Kidney (tissue), 14 donors: Measurements from ENCODE around the gene CD4. TPM values are rescaled to one million over a fixed set of nuclear protein-coding genes. Genes with fewer than 3 reads are reported as not detected.

Source experiments
- DNase-seq, 5 donors: peaks; one replicate each; pipeline ENCODE4 v3.0.0-alpha.2; 2013 to 2020
- FAIRE-seq: peaks from 2 replicates; lab custom pipeline; 2012; peaks lifted over from hg19 to GRCh38; lab: Jason Lieb, UNC
- H3K27ac ChIP-seq, 2 donors: one replicate each; pipeline ENCODE4 v1.7.0; 2013; ENCODE audit warnings: low read depth in 2 of 2, low read length in 2 of 2, inconsistent platforms in 1 of 2
- H3K27me3 ChIP-seq: one replicate; pipeline ENCODE4 v1.7.1; 2013; ENCODE audit warnings: low read length, inconsistent platforms; ENCODE audit not compliant: control insufficient read depth, insufficient read depth
- H3K36me3 ChIP-seq, 3 donors: one replicate each; pipeline versions ENCODE4 v1.7.0 to v1.7.1; 2013; ENCODE audit warnings: low read length in 3 of 3, control low read depth in 1 of 3, inconsistent platforms in 1 of 3; ENCODE audit not compliant: insufficient read depth in 3 of 3, control insufficient read depth in 2 of 3
- H3K4me1 ChIP-seq, 3 donors: one replicate each; pipeline versions ENCODE4 v1.7.0 to v1.7.1; 2013; ENCODE audit warnings: low read length in 3 of 3, inconsistent platforms in 1 of 3, low read depth in 1 of 3; ENCODE audit not compliant: control insufficient read depth in 2 of 3, insufficient read depth in 2 of 3
- H3K4me3 ChIP-seq, 3 donors: one replicate each; pipeline versions ENCODE4 v1.7.0 to v1.8.1; 2013; ENCODE audit warnings: low read length in 3 of 3, control low read depth in 1 of 3, inconsistent platforms in 1 of 3
- H3K9ac ChIP-seq, 3 donors: one replicate each; pipeline versions ENCODE4 v1.7.0 to v1.7.1; 2013; ENCODE audit warnings: low read length in 3 of 3, control low read depth in 1 of 3, inconsistent platforms in 1 of 3
- H3K9me3 ChIP-seq, 3 donors: one replicate each; pipeline versions ENCODE4 v1.7.0 to v1.7.1; 2013; ENCODE audit warnings: low read length in 3 of 3, control low read depth in 1 of 3, inconsistent platforms in 1 of 3; ENCODE audit not compliant: control insufficient read depth in 2 of 3, insufficient read depth in 1 of 3
- intact Hi-C: fragments of 100-400 bp; cut with DNase I; formaldehyde crosslinking; loops from one replicate; pipeline ENCODE4 v1.11.1; 2022
- polyA plus RNA-seq: library from polyadenylated mRNA; stranded (reverse); fragments of 350-450 nt; fragmentation: Illumina TruSeq; extraction: RNeasy Lipid Tissue Mini Kit (QIAGEN cat#74804); gene quantifications from one replicate; pipeline ENCODE4 v1.2.3, GENCODE V29; 2014; ENCODE audit warnings: low read depth, low replicate concordance; ENCODE audit not compliant: insufficient read depth
- total RNA-seq: library from RNA; stranded (reverse); fragmentation: NEBNext Ultra II Directional; extraction: Animal tissue kit (Norgen Biotek cat#: 25700); gene quantifications from one replicate; pipeline ENCODE4 v1.2.1, GENCODE V29; 2021
- TF ChIP-seq, protein P1 (sequence below): IDR thresholded peaks from 3 replicates; pipeline ENCODE4 v1.5.1; 2012; ENCODE audit warnings: mild to moderate bottlenecking, moderate library complexity, borderline replicate concordance; ENCODE audit not compliant: insufficient read depth; ENCODE audit errors: extremely low read depth
- donor health status: control.
- donor health status: control.
- donor health status: control.
- donor health status: control.
- donor health status: control.
- donor health status: DM: yes; HTN: yes; CAD: no.
- donor health status: Normal renal cell carcinoma (clear cell type).

The CD4 gene
- total and polyA plus RNA-seq, 2 donors from 2014 or later, result 12.2 to 38.1 TPM

DNA sequence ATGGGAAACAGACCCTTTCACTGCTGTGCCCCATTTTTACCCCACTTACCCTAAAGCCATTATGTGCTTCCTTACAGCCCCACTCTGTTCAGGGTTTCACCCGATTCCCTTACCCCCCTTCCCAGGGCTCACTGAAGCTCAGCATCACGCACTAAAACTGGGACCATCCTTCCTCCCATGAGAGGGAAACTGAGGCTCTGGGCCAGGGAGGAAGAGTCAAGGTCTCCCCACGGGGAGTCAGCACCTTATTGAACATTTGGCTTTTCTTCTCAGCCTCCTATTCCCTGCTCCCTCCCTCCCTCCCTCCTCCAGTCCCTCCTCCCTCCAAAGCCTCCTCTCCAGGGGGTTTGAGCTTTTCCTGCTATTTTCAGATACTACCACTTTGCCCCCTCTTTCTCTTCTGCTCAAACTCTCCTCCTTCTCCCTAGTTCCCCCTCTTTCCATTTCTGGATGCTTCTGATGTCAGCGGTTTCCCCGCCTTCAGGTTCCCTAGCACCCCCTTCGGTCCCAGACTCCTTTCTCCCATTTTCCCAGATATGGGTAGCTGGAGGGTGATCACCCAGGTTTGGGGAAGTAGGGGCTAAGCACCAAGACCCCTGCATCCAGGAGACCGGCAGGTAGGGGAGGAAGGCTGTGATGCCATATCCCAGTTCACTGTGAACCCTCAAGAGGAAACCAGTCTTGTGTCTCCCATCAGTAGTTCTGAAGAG is 33.3 kb downstream of the CD4 start:
- peak overlapping the region in 1 of 3 donors; percentile 32 for H3K4me3 ChIP-seq
- H3K9me3 ChIP-seq, result peaks cover 0 to 2% (median 0%) of the 10 kb centered on the region in 3 donors
- H3K27me3 ChIP-seq, result no peaks in the 10 kb centered on the region
- DNase-seq (no peak), FAIRE-seq (no peak)
- H3K36me3 ChIP-seq, result peaks cover 0 to 2% (median 0%) of the 10 kb centered on the region in 3 donors
- H3K9ac ChIP-seq, result no peak overlapping the region
- TF ChIP-seq, protein P1, sequence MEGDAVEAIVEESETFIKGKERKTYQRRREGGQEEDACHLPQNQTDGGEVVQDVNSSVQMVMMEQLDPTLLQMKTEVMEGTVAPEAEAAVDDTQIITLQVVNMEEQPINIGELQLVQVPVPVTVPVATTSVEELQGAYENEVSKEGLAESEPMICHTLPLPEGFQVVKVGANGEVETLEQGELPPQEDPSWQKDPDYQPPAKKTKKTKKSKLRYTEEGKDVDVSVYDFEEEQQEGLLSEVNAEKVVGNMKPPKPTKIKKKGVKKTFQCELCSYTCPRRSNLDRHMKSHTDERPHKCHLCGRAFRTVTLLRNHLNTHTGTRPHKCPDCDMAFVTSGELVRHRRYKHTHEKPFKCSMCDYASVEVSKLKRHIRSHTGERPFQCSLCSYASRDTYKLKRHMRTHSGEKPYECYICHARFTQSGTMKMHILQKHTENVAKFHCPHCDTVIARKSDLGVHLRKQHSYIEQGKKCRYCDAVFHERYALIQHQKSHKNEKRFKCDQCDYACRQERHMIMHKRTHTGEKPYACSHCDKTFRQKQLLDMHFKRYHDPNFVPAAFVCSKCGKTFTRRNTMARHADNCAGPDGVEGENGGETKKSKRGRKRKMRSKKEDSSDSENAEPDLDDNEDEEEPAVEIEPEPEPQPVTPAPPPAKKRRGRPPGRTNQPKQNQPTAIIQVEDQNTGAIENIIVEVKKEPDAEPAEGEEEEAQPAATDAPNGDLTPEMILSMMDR, result no peak
- H3K4me1 ChIP-seq, result peaks cover 0 to 19% (median 7%) of the 10 kb centered on the region in 3 donors
- H3K27ac ChIP-seq, result no peak overlapping the region
- intact Hi-C loops, result loop anchor here (10.0 kb wide), 1 partner anchor 68 kb away; the partner anchor contains the start of gene MLF2

DNA sequence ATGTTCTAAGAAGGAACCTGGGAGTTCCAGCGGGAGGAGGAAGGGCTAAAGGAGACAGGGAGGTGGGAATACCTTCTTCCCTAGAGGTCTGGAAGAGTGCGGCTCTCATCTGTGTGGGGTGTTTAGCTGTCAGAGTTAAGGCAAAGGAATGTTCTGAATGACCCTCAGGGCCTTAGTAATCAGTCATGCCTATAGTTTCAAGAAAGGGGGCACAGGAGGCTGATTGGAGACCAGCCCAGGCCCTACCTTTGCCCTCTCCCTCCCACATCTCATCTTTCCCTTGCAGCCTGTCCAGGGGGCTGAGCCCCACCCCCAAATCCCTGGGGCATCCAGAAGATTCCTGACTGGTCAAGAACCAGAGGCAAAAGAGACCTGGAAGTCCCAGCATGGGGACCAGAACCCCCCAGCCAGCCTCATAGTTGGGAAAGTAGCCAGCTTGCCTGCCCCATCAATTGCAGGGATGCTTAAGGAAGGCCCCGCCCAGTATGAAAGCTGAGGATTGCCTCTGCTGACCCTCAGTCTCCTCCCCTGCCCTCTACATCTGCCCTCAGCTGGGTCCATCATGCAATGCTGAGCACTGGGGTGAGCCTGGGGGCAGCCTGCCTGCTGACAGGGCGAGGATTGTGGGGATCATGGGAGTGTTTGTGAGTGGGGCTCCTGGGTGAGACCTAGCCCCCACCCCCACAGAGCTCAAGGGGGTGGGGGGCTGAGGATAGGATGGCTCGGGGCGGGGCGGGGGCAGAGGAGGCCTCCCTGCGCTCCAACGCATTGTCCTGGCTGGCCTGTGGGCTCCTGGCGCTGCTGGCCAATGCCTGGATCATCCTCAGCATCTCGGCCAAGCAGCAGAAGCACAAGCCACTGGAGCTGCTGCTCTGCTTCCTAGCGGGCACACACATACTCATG is 34.1 kb downstream of the CD4 start:
- DNase-seq (peak in 3 of 5 donors; percentile 51 to 79 (median 52)), FAIRE-seq (no peak)
- intact Hi-C loops, result loop anchor here (10.0 kb wide), 1 partner anchor 69 kb away; the partner anchor contains the start of gene MLF2
- Histone ChIP-seq H3K9ac (no peak overlapping the region), H3K4me1 (peaks cover 0 to 22% (median 3%) of the 10 kb centered on the region in 3 donors), H3K27me3 (no peaks in the 10 kb centered on the region), H3K4me3 (no peak overlapping the region), H3K27ac (no peak overlapping the region), H3K36me3 (no peaks in the 10 kb centered on the region), H3K9me3 (no peaks in the 10 kb centered on the region)
- TF ChIP-seq, protein P1, result no peak

DNA sequence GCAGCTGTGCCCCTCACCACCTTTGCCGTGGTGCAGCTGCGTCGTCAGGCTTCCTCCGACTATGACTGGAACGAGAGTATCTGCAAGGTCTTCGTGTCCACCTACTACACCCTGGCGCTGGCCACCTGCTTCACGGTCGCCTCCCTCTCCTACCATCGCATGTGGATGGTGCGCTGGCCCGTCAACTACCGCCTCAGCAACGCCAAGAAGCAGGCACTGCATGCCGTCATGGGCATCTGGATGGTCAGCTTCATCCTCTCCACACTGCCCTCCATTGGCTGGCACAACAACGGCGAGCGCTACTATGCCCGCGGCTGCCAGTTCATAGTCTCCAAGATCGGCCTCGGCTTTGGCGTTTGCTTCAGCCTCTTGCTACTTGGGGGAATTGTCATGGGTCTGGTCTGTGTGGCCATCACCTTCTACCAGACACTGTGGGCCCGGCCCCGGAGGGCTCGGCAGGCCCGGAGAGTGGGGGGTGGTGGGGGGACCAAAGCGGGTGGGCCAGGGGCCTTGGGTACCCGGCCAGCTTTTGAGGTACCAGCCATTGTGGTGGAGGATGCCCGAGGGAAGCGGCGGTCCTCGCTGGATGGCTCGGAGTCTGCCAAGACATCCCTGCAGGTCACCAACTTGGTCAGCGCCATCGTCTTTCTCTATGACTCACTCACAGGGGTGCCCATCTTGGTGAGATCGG is 34.9 kb downstream of the CD4 start:
- TF ChIP-seq, protein P1, result no peak
- Histone ChIP-seq H3K4me3 (no peak overlapping the region), H3K27me3 (no peaks in the 10 kb centered on the region), H3K27ac (no peak overlapping the region), H3K9ac (no peak overlapping the region), H3K36me3 (no peaks in the 10 kb centered on the region), H3K9me3 (no peaks in the 10 kb centered on the region), H3K4me1 (peaks cover 0 to 25% (median 3%) of the 10 kb centered on the region in 3 donors)
- no peak for FAIRE-seq
- DNase-seq, result peak in 2 of 5 donors; percentile 64 to 69
- intact Hi-C loops, result loop anchor here (10.0 kb wide), 1 partner anchor 69 kb away; the partner anchor contains the start of gene MLF2
